Activated CD8-positive, alpha-beta T cell treated with anti-CD3 and anti-CD28 coated beads for 36 hours (primary cell): ENCODE data around the gene SLC24A3. TPM values are rescaled to one million over a fixed set of nuclear protein-coding genes. Genes with fewer than 3 reads are reported as not detected.

Source experiments
- ATAC-seq: fragments of 200-7000 bp; cut with Tn5 transposase; one replicate; pipeline ENCODE4 v1.10.0; 2021; ENCODE audit warnings: mild to moderate bottlenecking, moderate library complexity
- CTCF ChIA-PET: fragments of 350-600 bp; sonication (Branson Sonifier 250); formaldehyde crosslinking; loops from one replicate; lab custom pipeline; 2021; ENCODE audit warnings: antibody characterized with exemption; lab: Charles Lee
- POLR2A ChIA-PET: fragments of 350-600 bp; sonication (Branson Sonifier 250); formaldehyde crosslinking; loops from one replicate; lab custom pipeline; 2021; ENCODE audit warnings: antibody characterized with exemption; lab: Charles Lee
- DNase-seq: peaks from one replicate; pipeline ENCODE4 v3.0.0-alpha.2; 2020
- H3K27ac Mint-ChIP-seq: one replicate; pipeline ENCODE4 v1.8.0; 2021; ENCODE audit warnings: mild to moderate bottlenecking, mixed read lengths
- H3K27me3 Mint-ChIP-seq: one replicate; pipeline ENCODE4 v1.8.0; 2021; ENCODE audit warnings: mixed read lengths
- H3K36me3 Mint-ChIP-seq: one replicate; pipeline ENCODE4 v1.8.0; 2021; ENCODE audit warnings: low read depth, mixed read lengths
- H3K4me1 Mint-ChIP-seq: one replicate; pipeline ENCODE4 v1.8.0; 2021; ENCODE audit warnings: low read depth, mixed read lengths
- H3K4me3 Mint-ChIP-seq: one replicate; pipeline ENCODE4 v1.8.0; 2021; ENCODE audit warnings: mild to moderate bottlenecking, moderate library complexity, mixed read lengths
- H3K9me3 Mint-ChIP-seq: one replicate; pipeline ENCODE4 v1.8.0; 2021; ENCODE audit warnings: mixed read lengths
- CTCF ChIP-seq: fragments of 200-600 bp; IDR thresholded peaks from one replicate; pipeline ENCODE4 v1.8.0; 2022; ENCODE audit warnings: antibody characterized with exemption, mild to moderate bottlenecking
- intact Hi-C: fragments of 100-400 bp; cut with micrococcal nuclease; formaldehyde crosslinking; loops from one replicate; pipeline ENCODE4 v1.10.0; 2022
- total RNA-seq, 2 experiments: library from RNA; stranded (reverse); gene quantifications; one replicate each; pipeline ENCODE4 v1.2.3, GENCODE V29; 2021

SLC24A3 gene
- total RNA-seq, 2 experiments from 2014 or later = not detected

GRCh38 chr20:19274412-19275015, 62.1 kb downstream of the SLC24A3 start:
- Mint-ChIP-seq H3K4me1 (no peaks in the 10 kb centered on the region), H3K4me3 (no peak overlapping the region), H3K36me3 (no peaks in the 10 kb centered on the region), H3K27ac (no peak overlapping the region), H3K9me3 (no peaks in the 10 kb centered on the region), H3K27me3 (no peaks in the 10 kb centered on the region)
- POLR2A ChIA-PET = no interaction called here
- CTCF ChIA-PET = no interaction called here
- TF ChIP-seq CTCF = no peak
- intact Hi-C loops = no loop called here
- DNase-seq (no peak), ATAC-seq (no peak)

- no peak overlapping the region for H3K27ac Mint-ChIP-seq
- no peaks in the 10 kb centered on the region for H3K4me1 Mint-ChIP-seq
- intact Hi-C loops = no loop called here
- ATAC-seq = no peak
- no peaks in the 10 kb centered on the region for H3K36me3 Mint-ChIP-seq
- no peak for TF ChIP-seq CTCF
- DNase-seq = no peak
- POLR2A ChIA-PET = no interaction called here
- CTCF ChIA-PET = no interaction called here
- H3K27me3 Mint-ChIP-seq = peaks cover 2% of the 10 kb centered on the region
- H3K9me3 Mint-ChIP-seq = no peaks in the 10 kb centered on the region
- no peak overlapping the region for H3K4me3 Mint-ChIP-seq
Measured at GRCh38 chr20:19275038-19275629, 62.7 kb downstream of the SLC24A3 start.

- intact Hi-C loops = no loop called here
- H3K4me1 Mint-ChIP-seq = no peaks in the 10 kb centered on the region
- no peak overlapping the region for H3K4me3 Mint-ChIP-seq
- ATAC-seq (no peak), DNase-seq (no peak)
- no peak overlapping the region for H3K27ac Mint-ChIP-seq
- H3K27me3 Mint-ChIP-seq = peaks cover 2% of the 10 kb centered on the region
- H3K9me3 Mint-ChIP-seq = no peaks in the 10 kb centered on the region
- ChIA-PET CTCF (no interaction called here), POLR2A (no interaction called here)
- H3K36me3 Mint-ChIP-seq = no peaks in the 10 kb centered on the region
- TF ChIP-seq CTCF = no peak
Measured at GRCh38 chr20:19275630-19276071, 63.2 kb downstream of the SLC24A3 start.

- TF ChIP-seq CTCF = no peak
Measured at GRCh38 chr20:19277381-19277780, 64.9 kb downstream of the SLC24A3 start.

GRCh38 chr20:19283490-19284025, 71.1 kb downstream of the SLC24A3 start:
- DNase-seq (no peak), ATAC-seq (no peak)
- TF ChIP-seq CTCF = no peak
- Mint-ChIP-seq H3K4me3 (no peak overlapping the region), H3K4me1 (no peaks in the 10 kb centered on the region), H3K9me3 (no peaks in the 10 kb centered on the region), H3K36me3 (no peaks in the 10 kb centered on the region), H3K27me3 (peaks cover 2% of the 10 kb centered on the region), H3K27ac (no peak overlapping the region)
- POLR2A ChIA-PET = no interaction called here
- intact Hi-C loops = no loop called here
- CTCF ChIA-PET = no interaction called here

More at GRCh38 chr20:19277381-19277780, 64.9 kb downstream of the SLC24A3 start:
- Mint-ChIP-seq H3K36me3 (no peaks in the 10 kb centered on the region), H3K4me3 (no peak overlapping the region), H3K4me1 (no peaks in the 10 kb centered on the region), H3K27ac (no peak overlapping the region), H3K27me3 (peaks cover 2% of the 10 kb centered on the region), H3K9me3 (no peaks in the 10 kb centered on the region)
- ATAC-seq (no peak), DNase-seq (no peak)
- intact Hi-C loops = no loop called here
- ChIA-PET CTCF (no interaction called here), POLR2A (no interaction called here)
